ENCODE measurements around the gene FASN.

Gene FASN

DNA sequence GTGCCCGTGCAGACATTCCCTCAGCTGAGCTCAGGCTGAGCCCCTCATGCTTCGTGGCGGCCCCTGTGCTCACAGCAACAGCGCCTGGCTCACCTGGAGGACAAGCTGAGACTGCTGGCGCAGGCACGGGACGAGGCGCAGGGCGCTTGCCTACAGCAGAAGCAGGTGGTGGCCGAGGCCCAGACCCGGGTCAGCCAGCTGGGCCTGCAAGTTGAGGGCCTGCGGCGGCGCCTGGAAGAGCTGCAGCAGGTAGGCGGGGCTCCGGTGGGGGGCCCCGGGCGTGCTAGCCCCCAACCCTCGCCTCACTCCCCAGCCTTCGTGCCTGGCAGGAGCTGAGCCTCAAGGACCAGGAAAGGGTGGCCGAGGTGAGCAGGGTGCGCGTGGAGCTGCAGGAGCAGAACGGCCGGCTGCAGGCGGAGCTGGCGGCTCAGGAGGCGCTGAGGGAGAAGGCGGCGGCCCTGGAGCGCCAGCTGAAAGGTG, 68.0 kb downstream of the FASN start:
- TF ChIP-seq, protein P1, sequence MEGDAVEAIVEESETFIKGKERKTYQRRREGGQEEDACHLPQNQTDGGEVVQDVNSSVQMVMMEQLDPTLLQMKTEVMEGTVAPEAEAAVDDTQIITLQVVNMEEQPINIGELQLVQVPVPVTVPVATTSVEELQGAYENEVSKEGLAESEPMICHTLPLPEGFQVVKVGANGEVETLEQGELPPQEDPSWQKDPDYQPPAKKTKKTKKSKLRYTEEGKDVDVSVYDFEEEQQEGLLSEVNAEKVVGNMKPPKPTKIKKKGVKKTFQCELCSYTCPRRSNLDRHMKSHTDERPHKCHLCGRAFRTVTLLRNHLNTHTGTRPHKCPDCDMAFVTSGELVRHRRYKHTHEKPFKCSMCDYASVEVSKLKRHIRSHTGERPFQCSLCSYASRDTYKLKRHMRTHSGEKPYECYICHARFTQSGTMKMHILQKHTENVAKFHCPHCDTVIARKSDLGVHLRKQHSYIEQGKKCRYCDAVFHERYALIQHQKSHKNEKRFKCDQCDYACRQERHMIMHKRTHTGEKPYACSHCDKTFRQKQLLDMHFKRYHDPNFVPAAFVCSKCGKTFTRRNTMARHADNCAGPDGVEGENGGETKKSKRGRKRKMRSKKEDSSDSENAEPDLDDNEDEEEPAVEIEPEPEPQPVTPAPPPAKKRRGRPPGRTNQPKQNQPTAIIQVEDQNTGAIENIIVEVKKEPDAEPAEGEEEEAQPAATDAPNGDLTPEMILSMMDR (IDR thresholded peaks at IDR 0.05; ENCODE audit: borderline replicate concordance, insufficient read depth, low read depth, low read length): no peak
- no peak overlapping the region for H3K4me3 ChIP-seq (ENCODE audit: low read depth, low read length)

DNA sequence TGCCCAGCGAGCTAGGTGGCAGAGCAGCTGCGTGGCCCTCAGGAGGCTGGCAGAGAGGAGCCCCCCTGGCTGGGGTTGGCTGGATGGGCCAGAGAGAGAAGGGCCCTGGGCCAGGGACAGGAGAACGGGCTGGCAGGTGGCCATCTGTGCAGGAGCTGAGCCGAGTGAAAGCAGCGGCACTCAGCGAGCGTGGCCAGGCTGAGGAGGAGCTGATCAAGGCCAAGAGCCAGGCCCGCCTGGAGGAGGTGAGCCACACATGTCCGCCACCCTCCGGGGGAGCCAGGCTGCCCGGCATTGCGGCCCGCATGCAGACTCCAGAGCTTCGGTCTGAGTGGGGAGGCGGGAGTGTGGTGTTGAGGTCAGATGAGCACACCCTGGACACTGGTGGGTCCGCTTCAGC, 68.6 kb downstream of the FASN start:
- no peak overlapping the region for H3K4me3 ChIP-seq (ENCODE audit: low read depth, low read length)
- TF ChIP-seq, protein P1 (IDR thresholded peaks at IDR 0.05; ENCODE audit: borderline replicate concordance, insufficient read depth, low read depth, low read length): no peak

DNA sequence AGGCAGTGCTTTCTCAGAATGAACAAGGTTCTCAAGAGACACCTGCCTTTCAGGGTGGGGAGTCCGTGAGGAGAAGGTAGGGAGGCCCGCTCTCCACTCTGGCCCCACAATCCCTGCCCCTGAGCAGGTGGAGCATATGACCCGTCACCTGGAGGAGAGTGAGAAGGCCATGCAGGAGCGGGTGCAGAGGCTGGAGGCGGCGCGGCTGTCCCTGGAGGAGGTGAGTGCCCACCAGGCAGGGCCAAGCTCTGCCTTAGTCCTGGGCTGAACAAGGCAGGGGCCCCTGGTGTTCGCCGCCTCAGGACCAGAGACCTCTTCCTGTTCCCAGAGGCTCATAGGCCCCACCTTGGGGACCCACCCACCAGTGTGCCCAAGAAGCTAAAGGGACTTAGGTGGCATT, 69.1 kb downstream of the FASN start:
- TF ChIP-seq, protein P1 (IDR thresholded peaks at IDR 0.05; ENCODE audit: borderline replicate concordance, insufficient read depth, low read depth, low read length): no peak
- H3K4me3 ChIP-seq (ENCODE audit: low read depth, low read length): no peak overlapping the region

Measured in GM12875 (cell line).